ENCODE measurements around the gene AREL1.
"Not testable (repeated sequence)": the region's sequence is repeated elsewhere in the genome, so short reads cannot be mapped to it uniquely, and the experiment has no call there.

Gene AREL1, protein sequence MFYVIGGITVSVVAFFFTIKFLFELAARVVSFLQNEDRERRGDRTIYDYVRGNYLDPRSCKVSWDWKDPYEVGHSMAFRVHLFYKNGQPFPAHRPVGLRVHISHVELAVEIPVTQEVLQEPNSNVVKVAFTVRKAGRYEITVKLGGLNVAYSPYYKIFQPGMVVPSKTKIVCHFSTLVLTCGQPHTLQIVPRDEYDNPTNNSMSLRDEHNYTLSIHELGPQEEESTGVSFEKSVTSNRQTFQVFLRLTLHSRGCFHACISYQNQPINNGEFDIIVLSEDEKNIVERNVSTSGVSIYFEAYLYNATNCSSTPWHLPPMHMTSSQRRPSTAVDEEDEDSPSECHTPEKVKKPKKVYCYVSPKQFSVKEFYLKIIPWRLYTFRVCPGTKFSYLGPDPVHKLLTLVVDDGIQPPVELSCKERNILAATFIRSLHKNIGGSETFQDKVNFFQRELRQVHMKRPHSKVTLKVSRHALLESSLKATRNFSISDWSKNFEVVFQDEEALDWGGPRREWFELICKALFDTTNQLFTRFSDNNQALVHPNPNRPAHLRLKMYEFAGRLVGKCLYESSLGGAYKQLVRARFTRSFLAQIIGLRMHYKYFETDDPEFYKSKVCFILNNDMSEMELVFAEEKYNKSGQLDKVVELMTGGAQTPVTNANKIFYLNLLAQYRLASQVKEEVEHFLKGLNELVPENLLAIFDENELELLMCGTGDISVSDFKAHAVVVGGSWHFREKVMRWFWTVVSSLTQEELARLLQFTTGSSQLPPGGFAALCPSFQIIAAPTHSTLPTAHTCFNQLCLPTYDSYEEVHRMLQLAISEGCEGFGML

GRCh38 chr14:74712499-74713394, at the start of gene AREL1, which contains the start of gene FCF1:
Gene AREL1, minus strand, starts transcription at chr14:74713080. Its CDS starts 27,465 bp downstream, at chr14:74685615.
Gene FCF1, plus strand, starts transcription at chr14:74713144. Its CDS starts 54 bp downstream, at chr14:74713198.
- DNase-seq (ENCODE audit: low read depth in 1 of 2, low spot score in 1 of 2), result peak; percentile 45 to 68

DNA sequence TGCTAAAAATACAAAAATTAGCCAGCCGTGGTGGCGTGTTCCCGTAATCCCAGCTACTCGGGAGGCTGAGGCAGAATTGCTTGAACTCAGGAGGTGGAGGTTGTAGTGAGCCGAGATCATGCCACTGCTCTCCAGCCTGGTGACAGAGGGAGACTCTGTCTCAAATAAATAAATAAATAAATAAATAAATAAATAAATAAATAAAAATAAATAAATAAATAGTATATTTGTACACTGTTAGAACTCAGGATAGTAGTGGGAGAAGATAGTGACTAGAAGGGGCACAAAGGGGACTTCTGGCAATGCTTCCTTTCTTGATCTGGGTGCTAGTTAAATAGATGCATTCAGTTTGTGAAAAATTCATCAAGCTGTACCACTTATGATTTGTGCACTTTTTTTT, 45.6 kb upstream of the AREL1 start:
- not testable (repeated sequence) for DNase-seq (ENCODE audit: low read depth in 1 of 2, low spot score in 1 of 2)

- DNase-seq (ENCODE audit: low read depth in 1 of 2, low spot score in 1 of 2), result no peak
Measured at GRCh38 chr14:74756326-74756725, 43.4 kb upstream of the AREL1 start.

DNA sequence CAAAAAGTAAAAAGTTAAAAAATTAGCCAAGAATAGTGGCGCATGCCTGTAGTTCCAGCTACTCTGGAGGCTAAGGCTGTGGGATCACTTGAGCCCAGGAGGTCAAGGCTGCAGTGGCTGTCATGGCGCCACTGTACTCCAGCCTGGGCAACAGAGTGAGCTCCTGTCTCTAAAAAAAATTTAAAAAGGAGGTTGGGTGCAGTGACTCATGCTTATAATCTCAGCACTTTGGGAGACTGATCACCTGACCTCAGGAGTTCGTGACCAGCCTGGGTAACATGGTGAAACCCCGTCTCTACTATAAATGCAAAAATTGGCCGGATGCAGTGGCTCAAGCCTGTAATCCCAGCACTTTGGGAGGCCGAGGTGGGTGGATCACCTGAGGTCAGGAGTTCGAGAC, 42.0 kb upstream of the AREL1 start:
- no peak for DNase-seq (ENCODE audit: low read depth in 1 of 2, low spot score in 1 of 2)

DNA sequence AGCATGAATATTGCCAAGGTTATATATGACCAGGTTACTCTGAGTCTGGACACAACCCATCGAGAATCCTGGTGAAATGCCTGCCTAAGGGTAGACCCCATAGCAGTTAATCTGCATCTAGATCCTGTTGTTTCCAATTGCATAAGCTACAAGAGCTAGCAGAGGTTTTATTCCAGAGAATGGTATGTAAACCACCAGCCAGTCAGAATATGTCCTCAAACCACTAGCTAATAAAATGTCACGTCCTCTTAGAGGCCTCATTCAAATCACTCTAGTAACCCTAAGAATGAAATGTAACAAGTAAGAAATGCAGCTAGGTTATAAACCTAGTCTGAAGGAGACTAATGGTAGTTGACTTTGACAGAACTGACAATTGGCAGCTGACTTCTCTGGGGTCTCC, 41.3 kb upstream of the AREL1 start:
- no peak for DNase-seq (ENCODE audit: low read depth in 1 of 2, low spot score in 1 of 2)

DNA sequence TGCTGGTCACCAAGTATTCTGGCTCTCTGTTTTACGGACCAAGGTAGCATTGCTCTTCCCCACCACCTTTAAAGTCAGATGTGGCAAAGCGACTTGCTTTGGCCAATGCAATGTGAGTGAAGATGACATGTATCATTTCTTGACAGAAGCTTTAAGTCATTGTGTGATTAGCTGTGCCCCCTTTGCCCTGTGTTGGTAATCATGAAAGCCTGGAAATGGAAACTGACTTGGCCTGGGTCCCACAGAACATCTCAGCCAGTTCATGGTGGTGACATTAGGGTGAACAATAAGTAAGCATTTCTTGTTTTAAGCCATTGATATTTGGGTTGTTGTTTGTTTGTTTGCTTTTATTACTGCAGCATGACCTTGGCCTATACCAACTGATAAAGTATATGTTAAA, 34.4 kb upstream of the AREL1 start:
- DNase-seq (ENCODE audit: low read depth in 1 of 2, low spot score in 1 of 2), result no peak

DNA sequence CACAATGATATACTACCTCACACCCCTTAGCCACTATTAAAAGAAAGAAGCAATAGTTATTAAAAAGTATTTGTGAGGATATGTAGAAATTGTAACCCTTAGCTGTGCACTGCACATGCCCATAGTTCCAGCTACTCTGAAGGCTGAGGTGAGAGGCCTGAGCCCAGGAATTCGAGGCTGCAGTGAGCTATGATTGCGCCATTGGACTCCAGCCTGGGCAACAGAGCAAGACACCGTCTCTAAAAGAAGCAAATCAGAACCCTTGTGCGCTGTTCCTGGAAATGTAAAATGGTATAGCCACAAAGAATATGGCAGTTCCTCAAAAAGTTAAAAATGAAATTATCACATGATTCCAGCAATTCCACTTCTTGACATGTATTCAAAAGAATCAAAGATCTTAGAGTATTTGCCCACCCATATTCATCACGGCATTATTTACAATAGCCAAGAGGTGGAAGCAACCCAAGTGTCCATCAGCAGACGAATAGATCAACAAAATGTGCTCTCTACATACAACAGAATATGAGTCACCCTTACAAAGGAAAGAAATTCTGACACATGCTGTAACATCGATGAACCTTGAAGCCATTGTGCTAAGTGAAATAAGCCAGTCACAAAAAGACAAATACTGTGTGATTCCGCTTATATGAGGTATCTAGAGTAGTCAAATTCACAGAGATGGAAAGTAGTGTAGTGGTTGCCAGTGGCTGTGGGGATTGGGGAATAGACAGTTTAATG, 26.6 kb upstream of the AREL1 start:
- no peak for DNase-seq (ENCODE audit: low read depth in 1 of 2, low spot score in 1 of 2)

DNA sequence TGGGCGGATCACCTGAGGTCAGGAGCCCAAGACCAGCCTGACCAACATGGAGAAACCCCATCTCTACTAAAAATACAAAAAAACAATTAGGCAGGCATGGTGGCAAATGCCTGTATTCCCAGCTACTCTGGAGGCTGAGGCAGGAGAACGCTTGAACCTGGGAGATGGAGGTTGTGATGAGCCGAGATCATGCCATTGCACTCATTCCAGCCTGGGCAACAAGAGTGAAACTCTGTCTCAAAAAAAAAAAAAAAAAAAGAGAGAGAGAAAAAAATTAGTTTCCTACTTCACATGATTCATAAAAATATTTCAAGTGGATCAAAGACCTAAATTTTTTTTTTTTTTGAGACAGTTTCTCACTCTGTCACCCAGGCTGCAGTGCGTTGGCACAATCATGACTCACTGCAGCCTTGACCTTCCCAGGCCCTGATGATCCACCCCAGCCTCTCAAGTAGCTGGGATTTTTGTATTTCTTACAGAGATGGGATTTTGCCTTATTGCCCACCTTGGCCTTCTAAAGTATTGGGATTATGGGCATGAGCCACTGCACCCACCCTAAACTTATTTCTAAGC, 25.0 kb upstream of the AREL1 start:
- DNase-seq (ENCODE audit: low read depth in 1 of 2, low spot score in 1 of 2), result no peak

DNA sequence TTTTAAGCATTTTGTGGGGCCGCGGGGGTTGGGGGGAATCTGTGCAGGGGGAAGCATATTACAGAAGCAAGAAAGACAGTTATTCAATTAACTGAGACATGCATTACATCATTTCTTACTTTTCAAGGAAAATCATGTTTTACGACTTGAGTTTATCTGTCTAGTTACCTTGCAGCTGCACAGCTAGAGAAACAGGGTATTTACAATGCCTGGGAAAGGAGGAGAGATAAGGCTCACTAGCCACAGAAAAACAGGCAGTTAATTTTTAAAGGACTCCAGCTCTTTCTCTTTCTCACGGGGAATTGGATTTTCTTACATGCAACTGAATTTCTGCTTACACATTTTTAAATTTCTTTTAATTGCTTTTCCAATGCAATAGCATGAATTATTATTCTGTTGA, 22.2 kb upstream of the AREL1 start:
- no peak for DNase-seq (ENCODE audit: low read depth in 1 of 2, low spot score in 1 of 2)

DNA sequence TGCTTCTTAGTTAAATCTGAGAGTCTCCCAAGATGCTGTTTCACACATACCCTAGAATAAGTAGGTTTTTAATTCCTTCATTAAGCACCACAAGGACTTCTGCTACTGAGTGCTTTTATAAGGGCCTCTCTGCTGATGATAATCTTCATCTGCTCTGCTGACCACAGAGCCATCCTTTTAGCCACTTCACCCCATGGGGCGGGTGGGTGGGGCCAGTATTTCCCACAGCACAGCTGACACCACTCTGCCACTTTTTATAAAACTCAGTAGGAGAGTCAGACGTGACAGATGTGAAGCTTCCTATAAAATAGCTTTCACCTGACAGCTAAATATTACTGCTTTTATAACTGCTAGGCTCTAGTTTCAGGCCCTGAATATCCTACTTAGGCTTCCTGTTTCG, 20.3 kb upstream of the AREL1 start:
- DNase-seq (ENCODE audit: low read depth in 1 of 2, low spot score in 1 of 2), result no peak

GRCh38 chr14:74732387-74732786, 19.5 kb upstream of the AREL1 start:
- no peak for DNase-seq (ENCODE audit: low read depth in 1 of 2, low spot score in 1 of 2)

DNA sequence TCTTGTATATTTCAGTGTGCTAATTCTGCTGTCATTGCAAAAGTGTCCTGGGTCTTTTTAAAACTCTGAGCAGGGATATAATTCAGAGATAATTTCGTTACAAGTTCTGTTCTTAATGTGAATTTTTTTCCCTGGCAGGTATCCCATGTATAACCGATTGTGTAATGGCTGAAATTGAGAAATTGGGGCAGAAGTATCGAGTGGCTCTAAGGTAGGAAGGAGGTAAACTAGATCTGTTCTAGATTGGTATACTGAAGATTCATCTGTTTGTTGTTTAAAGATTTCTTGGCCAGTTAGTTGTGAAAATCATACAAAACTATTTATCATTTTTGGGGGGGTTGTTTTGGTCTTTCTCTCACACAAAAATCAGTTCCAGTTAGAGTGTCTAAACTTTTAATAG, 10.3 kb upstream of the AREL1 start:
- no peak for DNase-seq (ENCODE audit: low read depth in 1 of 2, low spot score in 1 of 2)

DNA sequence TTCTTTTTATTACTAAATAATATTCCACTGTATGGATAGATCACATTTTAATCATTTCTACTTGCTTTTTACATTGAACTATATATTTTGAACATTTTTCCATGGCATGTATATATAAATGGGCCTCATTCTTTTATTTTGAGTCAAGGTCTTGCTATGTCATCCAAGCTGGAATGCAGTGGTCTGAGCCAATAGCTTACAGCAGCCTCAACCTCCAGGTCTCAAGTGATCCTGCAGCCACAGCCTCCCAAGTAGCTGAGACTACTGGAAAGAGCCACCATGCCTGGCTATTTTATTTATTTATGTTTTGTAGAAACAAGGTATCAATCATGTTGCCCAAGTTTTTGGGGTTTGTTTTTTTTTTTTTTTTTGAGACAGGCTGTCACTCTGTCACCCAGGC, 7.6 kb upstream of the AREL1 start:
- DNase-seq (ENCODE audit: low read depth in 1 of 2, low spot score in 1 of 2), result no peak

DNA sequence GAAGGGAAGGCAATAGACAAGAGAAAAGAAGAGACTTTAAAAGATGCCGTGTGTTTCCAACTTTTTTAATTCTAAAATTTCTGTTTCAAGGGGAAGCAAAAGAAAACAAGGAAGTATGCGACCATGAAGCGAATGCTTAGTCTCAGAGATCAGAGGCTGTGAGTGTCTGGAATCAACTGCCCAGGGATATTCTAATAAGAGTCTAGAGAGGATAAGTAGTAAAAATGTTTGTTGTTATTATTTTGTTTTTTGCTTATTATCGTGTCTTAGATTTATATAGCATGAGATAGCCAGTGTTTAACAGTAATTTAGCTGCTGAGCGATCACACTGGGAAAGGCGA, 485 bp upstream of the AREL1 start:
- no peak for DNase-seq (ENCODE audit: low read depth in 1 of 2, low spot score in 1 of 2)

- no peak for DNase-seq (ENCODE audit: low read depth in 1 of 2, low spot score in 1 of 2)
Measured at GRCh38 chr14:74711651-74712050, 1.2 kb downstream of the AREL1 start.

DNA sequence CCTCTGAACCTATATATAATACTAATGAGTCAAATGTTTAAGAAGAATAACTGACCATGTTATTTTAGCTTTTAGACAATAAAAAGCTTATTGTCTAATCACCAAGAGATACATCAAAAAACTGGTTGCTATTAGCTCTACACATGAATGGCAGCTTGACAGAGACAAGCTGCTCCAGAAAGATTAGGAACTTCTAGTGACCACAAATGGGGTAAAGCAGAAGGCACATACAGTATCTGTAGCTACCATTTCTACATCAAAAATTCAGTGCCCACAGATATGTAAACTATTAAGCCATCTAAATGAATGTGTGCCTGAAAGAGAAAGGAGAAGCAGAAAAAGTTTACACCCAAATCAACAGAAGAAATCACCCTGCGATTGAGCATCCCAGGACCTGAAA, 2.4 kb downstream of the AREL1 start:
- DNase-seq (ENCODE audit: low read depth in 1 of 2, low spot score in 1 of 2), result no peak

GRCh38 chr14:74705613-74706500, 7.0 kb downstream of the AREL1 start:
- no peak for DNase-seq (ENCODE audit: low read depth in 1 of 2, low spot score in 1 of 2)

DNA sequence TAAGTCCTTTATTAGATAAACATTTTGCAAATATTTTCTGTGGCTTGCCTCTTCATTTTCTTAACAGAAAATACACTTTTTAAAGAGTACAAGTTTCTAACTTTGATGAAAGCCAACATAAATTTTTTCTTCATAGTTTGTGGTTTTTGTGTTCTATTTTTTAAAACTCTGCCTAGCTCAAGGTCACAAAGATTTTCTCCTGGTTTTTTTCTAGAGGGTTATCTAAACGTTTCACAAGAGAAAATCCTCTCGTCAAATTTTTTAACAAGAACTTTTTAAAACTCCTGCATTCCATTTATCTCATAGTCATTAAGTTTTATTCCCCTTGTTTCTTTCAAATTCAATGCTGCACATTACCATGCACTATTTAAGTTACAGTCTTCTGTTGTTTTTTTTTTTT, 8.2 kb downstream of the AREL1 start:
- no peak for DNase-seq (ENCODE audit: low read depth in 1 of 2, low spot score in 1 of 2)

DNA sequence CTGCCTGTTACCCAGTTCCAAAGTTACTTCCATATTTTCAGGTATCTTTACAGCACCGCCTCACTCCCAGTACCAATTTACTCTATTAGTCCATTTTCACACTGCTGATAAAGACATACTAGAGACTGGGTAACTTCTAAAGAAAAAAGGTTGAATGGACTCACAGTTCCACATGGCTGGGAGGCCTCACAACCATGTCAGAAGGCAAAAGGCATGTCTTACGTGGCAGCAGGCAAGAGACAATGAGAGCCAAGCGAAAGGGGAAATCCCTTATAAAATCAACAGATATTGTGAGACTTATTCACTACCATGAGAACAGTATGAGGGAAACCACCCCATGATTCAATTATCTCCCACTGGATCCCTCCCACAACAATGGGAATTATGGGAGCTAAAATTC, 9.8 kb downstream of the AREL1 start:
- no peak for DNase-seq (ENCODE audit: low read depth in 1 of 2, low spot score in 1 of 2)
